Colonic mucosa (tissue), 4 donors: Measurements from ENCODE around the gene AGBL1. TPM values are rescaled to one million over a fixed set of nuclear protein-coding genes. Genes with fewer than 3 reads are reported as not detected.

Experiments used
- DNase-seq: peaks from one replicate; pipeline ENCODE4 v3.0.0-alpha.2; 2020
- H3K27ac ChIP-seq: fragments of 200-600 bp; one replicate; pipeline ENCODE4 v1.8.0; 2021
- H3K27me3 ChIP-seq: fragments of 200-600 bp; one replicate; pipeline ENCODE4 v1.8.0; 2021
- H3K36me3 ChIP-seq: fragments of 200-600 bp; one replicate; pipeline ENCODE4 v1.8.0; 2021
- H3K4me1 ChIP-seq: fragments of 200-600 bp; one replicate; pipeline ENCODE4 v1.8.0; 2021; ENCODE audit warnings: mild to moderate bottlenecking
- H3K4me3 ChIP-seq: fragments of 200-600 bp; one replicate; pipeline ENCODE4 v1.8.0; 2021
- H3K9ac ChIP-seq, 2 donors: one replicate each; pipeline ENCODE4 v1.7.0; 2013; ENCODE audit warnings: control low read depth in 2 of 2, low read depth in 2 of 2, low read length in 2 of 2
- H3K9me3 ChIP-seq: fragments of 200-600 bp; one replicate; pipeline ENCODE4 v1.8.0; 2021
- CTCF ChIP-seq: fragments of 200-600 bp; IDR thresholded peaks from one replicate; pipeline ENCODE4 v1.8.0; 2022; ENCODE audit warnings: antibody characterized with exemption, mild to moderate bottlenecking
- intact Hi-C: fragments of 100-400 bp; cut with DNase I; formaldehyde crosslinking; loops from one replicate; pipeline ENCODE4 v1.14.1; 2022
- total RNA-seq, 2 donors: library from RNA; stranded (reverse); fragmentation: NEBNext Ultra II Directional in 1 of 2; extraction: Animal tissue kit (Norgen Biotek cat#: 25700) in 1 of 2; gene quantifications; one replicate each; pipeline ENCODE4 v1.2.1, GENCODE V29; 2021
- donor health status: healthy.
- donor health status: DM: no; HTN: no; CAD: no.
- donor health status: DM: no; HTN: no; CAD: no.

Gene AGBL1
- total RNA-seq, 2 donors from 2014 or later: 0.10 to 0.24 TPM

DNA sequence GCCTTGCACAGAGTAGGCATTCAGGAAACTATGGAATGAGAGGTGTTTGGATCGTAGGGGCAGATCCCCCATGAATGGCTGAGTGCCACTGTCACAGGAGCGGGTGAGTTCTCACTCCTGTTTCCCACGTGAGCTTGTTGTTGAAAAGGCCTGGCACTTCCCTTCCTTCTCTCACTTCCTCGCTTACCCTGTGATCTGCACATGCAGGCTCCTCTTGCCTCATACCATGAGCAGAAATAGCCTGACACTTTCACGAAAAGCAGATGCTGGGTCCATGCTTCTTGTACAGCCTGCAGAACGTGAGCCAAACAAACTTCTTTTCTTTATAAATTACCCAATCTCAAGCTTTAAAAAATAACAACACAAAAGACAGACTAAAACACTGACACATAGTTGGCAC lies 55.4 kb downstream of the AGBL1 start:
- DNase-seq: peak; percentile 19
- no peak overlapping the region for H3K9ac ChIP-seq
- H3K27ac ChIP-seq: no peak overlapping the region
- intact Hi-C loops: no loop called here
- TF ChIP-seq CTCF: no peak
- no peaks in the 10 kb centered on the region for H3K4me1 ChIP-seq
- H3K4me3 ChIP-seq: no peak overlapping the region
- no peaks in the 10 kb centered on the region for H3K27me3 ChIP-seq
- H3K9me3 ChIP-seq: no peaks in the 10 kb centered on the region
- H3K36me3 ChIP-seq: no peaks in the 10 kb centered on the region

GRCh38 chr15:86136861-86137260 lies 57.2 kb downstream of the AGBL1 start:
- no peak overlapping the region for H3K9ac ChIP-seq
- no peaks in the 10 kb centered on the region for H3K36me3 ChIP-seq
- no peak for DNase-seq
- H3K4me3 ChIP-seq: no peak overlapping the region
- H3K9me3 ChIP-seq: no peaks in the 10 kb centered on the region
- H3K27ac ChIP-seq: no peak overlapping the region
- intact Hi-C loops: no loop called here
- H3K27me3 ChIP-seq: no peaks in the 10 kb centered on the region
- no peaks in the 10 kb centered on the region for H3K4me1 ChIP-seq
- no peak for TF ChIP-seq CTCF

GRCh38 chr15:86138798-86139197 lies 59.1 kb downstream of the AGBL1 start:
- intact Hi-C loops: no loop called here
- Histone ChIP-seq H3K4me3 (no peak overlapping the region), H3K27ac (no peak overlapping the region), H3K27me3 (no peaks in the 10 kb centered on the region), H3K4me1 (no peaks in the 10 kb centered on the region), H3K9ac (no peak overlapping the region), H3K9me3 (no peaks in the 10 kb centered on the region), H3K36me3 (no peaks in the 10 kb centered on the region)
- TF ChIP-seq CTCF: no peak
- DNase-seq: no peak

DNA sequence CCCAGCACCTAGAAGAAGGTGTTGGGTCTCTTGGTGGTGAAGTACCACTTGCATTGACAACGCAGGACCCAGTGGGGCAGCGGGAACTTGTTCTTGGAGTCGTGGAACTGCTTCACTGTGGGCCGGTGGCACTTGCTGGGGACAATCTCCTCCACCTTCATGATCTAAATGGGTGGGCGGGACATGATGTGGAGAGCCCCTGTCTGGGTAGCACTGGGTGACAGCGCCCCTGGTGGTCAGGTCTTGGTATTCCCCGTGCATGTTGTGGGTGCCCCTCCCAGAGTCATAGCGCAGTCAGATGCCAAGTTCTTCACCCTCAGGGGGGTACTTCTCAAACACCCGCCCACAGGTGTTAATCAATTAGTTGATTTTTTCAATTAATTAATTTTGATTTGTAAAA lies 60.2 kb downstream of the AGBL1 start:
- H3K27me3 ChIP-seq: no peaks in the 10 kb centered on the region
- H3K9me3 ChIP-seq: no peaks in the 10 kb centered on the region
- DNase-seq: no peak
- H3K36me3 ChIP-seq: no peaks in the 10 kb centered on the region
- no peak overlapping the region for H3K4me3 ChIP-seq
- H3K4me1 ChIP-seq: no peaks in the 10 kb centered on the region
- TF ChIP-seq CTCF: no peak
- intact Hi-C loops: no loop called here
- H3K27ac ChIP-seq: no peak overlapping the region
- no peak overlapping the region for H3K9ac ChIP-seq

GRCh38 chr15:86154705-86155104 lies 75.0 kb downstream of the AGBL1 start:
- H3K27ac ChIP-seq: no peak overlapping the region
- H3K9ac ChIP-seq: no peak overlapping the region
- no peaks in the 10 kb centered on the region for H3K9me3 ChIP-seq
- H3K4me1 ChIP-seq: no peaks in the 10 kb centered on the region
- no peak for DNase-seq
- intact Hi-C loops: no loop called here
- no peaks in the 10 kb centered on the region for H3K27me3 ChIP-seq
- TF ChIP-seq CTCF: no peak
- H3K4me3 ChIP-seq: no peak overlapping the region
- H3K36me3 ChIP-seq: no peaks in the 10 kb centered on the region

DNA sequence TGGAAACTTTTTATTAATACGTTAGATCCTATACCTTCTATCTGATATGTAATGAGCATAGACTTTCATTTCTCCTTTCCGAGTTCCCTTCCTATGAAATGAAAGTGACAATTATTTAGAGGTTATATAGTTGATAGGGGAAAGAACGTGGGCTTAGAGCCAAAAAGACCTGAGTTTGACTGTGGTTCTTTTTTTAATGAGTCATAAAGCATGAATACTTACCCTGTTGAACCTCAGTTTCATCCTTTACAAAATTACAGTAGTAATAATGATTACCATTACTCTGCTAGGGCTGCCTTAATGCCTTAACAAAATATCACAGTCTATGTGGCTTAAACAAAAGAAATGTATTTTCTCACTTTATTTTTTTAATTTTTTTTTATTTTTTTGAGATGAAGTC lies 75.9 kb downstream of the AGBL1 start:
- H3K9ac ChIP-seq: no peak overlapping the region
- TF ChIP-seq CTCF: no peak
- no peak overlapping the region for H3K4me3 ChIP-seq
- no peak overlapping the region for H3K27ac ChIP-seq
- no peaks in the 10 kb centered on the region for H3K9me3 ChIP-seq
- no peak for DNase-seq
- H3K36me3 ChIP-seq: no peaks in the 10 kb centered on the region
- intact Hi-C loops: no loop called here
- no peaks in the 10 kb centered on the region for H3K27me3 ChIP-seq
- H3K4me1 ChIP-seq: no peaks in the 10 kb centered on the region
